ENCODE results near the gene SCP2. TPM values are rescaled to one million over a fixed set of nuclear protein-coding genes. Genes with fewer than 3 reads are reported as not detected.

SCP2 gene
- total RNA-seq, 4 donors from 2014 or later: 114 to 311 (median 223) TPM

DNA sequence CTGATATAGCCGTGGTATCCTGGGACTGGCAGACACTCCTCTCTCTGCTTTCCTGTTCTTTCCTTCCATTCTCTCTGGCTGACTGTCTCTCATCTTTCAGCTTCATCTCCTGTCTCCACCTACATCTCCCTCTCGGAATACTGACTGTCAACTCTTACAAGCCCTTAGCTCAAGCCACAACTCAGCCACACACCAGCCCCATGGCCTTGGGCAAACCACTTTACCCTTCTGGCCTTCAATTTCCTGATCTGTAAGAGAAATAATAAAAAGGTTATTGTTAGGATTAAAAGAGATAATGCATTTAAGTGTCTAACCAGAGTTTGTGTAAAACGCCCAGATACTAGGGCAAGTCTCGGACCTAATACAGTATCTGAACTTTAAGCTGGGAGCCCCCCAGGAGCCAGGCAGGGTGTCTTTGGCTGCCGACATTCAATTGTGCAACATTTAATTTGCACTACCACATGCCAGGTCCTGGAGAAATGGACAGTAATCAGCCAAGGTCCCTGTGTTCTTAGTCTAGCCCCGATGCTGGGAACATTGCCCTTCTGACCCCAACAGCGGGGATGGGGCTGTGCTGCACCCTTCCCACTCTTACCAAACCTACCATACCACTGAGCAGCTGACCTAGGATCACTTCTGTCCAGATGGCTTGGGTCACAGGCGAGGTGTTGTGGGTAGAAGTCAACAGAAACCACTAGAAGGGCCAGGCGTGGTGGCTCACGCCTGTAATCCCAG lies 10.7 kb upstream of the SCP2 start:
- Histone ChIP-seq H3K36me3 (no peaks in the 10 kb centered on the region), H3K9me3 (no peaks in the 10 kb centered on the region), H3K27me3 (no peaks in the 10 kb centered on the region), H3K4me1 (peaks cover 0 to 10% (median 0%) of the 10 kb centered on the region in 4 donors), H3K27ac (no peak overlapping the region), H3K4me3 (no peak overlapping the region)
- WGBS, 2 donors (ENCODE audit: low coverage in 1 of 2): 82 to 90% methylated on average over 4 to 10 of the region's 10 CpGs
- TF ChIP-seq EP300 (IDR thresholded peaks at IDR 0.05; ENCODE audit: low read depth) (no peak), POLR2A (IDR thresholded peaks at IDR 0.05) (no peak), POLR2AphosphoS5 (IDR thresholded peaks at IDR 0.05) (no peak)
- TF ChIP-seq, protein P1, sequence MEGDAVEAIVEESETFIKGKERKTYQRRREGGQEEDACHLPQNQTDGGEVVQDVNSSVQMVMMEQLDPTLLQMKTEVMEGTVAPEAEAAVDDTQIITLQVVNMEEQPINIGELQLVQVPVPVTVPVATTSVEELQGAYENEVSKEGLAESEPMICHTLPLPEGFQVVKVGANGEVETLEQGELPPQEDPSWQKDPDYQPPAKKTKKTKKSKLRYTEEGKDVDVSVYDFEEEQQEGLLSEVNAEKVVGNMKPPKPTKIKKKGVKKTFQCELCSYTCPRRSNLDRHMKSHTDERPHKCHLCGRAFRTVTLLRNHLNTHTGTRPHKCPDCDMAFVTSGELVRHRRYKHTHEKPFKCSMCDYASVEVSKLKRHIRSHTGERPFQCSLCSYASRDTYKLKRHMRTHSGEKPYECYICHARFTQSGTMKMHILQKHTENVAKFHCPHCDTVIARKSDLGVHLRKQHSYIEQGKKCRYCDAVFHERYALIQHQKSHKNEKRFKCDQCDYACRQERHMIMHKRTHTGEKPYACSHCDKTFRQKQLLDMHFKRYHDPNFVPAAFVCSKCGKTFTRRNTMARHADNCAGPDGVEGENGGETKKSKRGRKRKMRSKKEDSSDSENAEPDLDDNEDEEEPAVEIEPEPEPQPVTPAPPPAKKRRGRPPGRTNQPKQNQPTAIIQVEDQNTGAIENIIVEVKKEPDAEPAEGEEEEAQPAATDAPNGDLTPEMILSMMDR (IDR thresholded peaks at IDR 0.05): no peak
- intact Hi-C loops (cut with DNase I; ENCODE audit: low total_unique reads) (loop anchor here (10.0 kb wide), 1 partner anchor 268 kb away; no protein-coding TSS in a partner anchor), in situ Hi-C loops (cut with MboI; ENCODE audit: low pct_ligation_motif_present in 1 of 4, low pct_unique_long_range_greater_than_20kb in 1 of 4, low sequenced_read_pairs in 3 of 4) (loop anchor here in 1 of 4 donors (25.0 kb wide), 1 partner anchor 271 kb away; the partner anchor contains the start of gene CPT2)
- DNase-seq: no peak

DNA sequence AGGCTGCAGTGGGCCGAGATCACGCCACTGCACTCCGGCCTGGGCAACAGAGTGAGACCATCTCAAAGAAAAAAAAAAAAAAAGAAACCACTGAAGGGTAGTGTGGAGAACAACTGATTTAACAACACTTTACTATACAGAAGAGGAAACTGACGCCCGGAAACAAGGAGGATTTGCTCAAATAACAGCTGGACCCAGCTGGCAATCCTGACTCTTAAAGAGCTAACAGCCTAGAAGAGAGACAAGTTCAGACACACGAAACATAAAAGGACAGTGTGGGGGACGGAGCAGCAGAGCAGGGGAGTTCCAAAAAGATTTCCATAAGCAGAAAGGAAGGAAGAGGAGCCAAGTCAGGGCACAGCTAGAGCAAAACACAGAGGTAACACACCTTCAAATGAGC lies 9.9 kb upstream of the SCP2 start:
- DNase-seq: no peak
- in situ Hi-C loops (cut with MboI; ENCODE audit: low pct_ligation_motif_present in 1 of 4, low pct_unique_long_range_greater_than_20kb in 1 of 4, low sequenced_read_pairs in 3 of 4): loop anchor here in 1 of 4 donors (25.0 kb wide), 1 partner anchor 270 kb away; the partner anchor contains the start of gene CPT2

DNA sequence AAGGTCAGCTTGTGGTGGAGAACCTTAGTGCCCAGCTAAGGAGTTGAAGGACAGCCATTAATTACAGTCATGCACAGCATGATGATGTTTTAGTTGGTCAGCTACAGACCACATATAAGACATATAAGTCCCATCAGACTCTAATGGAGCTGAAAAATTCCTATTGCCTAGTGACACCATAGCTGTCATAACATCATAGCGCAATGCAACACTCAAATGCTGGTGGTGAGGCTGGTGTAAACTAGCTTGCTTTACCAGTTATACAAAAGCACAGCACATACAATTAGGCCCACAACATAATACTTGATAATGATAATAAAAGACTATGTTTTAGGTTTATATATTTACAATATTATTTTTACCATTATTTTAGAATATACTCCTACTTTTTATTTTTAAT lies 9.5 kb upstream of the SCP2 start:
- WGBS, 2 donors (ENCODE audit: low coverage in 1 of 2): 100% methylated on average over 1 of the region's 1 CpG
- Histone ChIP-seq H3K4me1 (peaks cover 0 to 16% (median 4%) of the 10 kb centered on the region in 4 donors), H3K36me3 (no peaks in the 10 kb centered on the region), H3K27me3 (no peaks in the 10 kb centered on the region), H3K4me3 (no peak overlapping the region), H3K27ac (peak overlapping the region in 1 of 4 donors; percentile 7), H3K9me3 (no peaks in the 10 kb centered on the region)
- no peak for TF ChIP-seq EP300 (IDR thresholded peaks at IDR 0.05; ENCODE audit: low read depth)
- intact Hi-C loops (cut with DNase I; ENCODE audit: low total_unique reads): loop anchor here (10.0 kb wide), 1 partner anchor 267 kb away; no protein-coding TSS in a partner anchor
- no peak for DNase-seq
- in situ Hi-C loops (cut with MboI; ENCODE audit: low pct_ligation_motif_present in 1 of 4, low pct_unique_long_range_greater_than_20kb in 1 of 4, low sequenced_read_pairs in 3 of 4): loop anchor here in 1 of 4 donors (25.0 kb wide), 1 partner anchor 270 kb away; the partner anchor contains the start of gene CPT2

More for the DNA sequence above, 9.9 kb upstream of the SCP2 start:
- Histone ChIP-seq H3K36me3 (no peaks in the 10 kb centered on the region), H3K27ac (peak overlapping the region in 1 of 4 donors; percentile 7), H3K27me3 (no peaks in the 10 kb centered on the region), H3K9me3 (no peaks in the 10 kb centered on the region), H3K4me1 (peaks cover 0 to 12% (median 3%) of the 10 kb centered on the region in 4 donors), H3K4me3 (no peak overlapping the region)
- TF ChIP-seq, protein P1 (IDR thresholded peaks at IDR 0.05): no peak
- TF ChIP-seq EP300 (IDR thresholded peaks at IDR 0.05; ENCODE audit: low read depth) (no peak), POLR2AphosphoS5 (IDR thresholded peaks at IDR 0.05) (peak in 1 of 3 donors; percentile 60)
- 79 to 84% methylated on average over 4 to 7 of the region's 7 CpGs for WGBS, 2 donors (ENCODE audit: low coverage in 1 of 2)
- intact Hi-C loops (cut with DNase I; ENCODE audit: low total_unique reads): loop anchor here (10.0 kb wide), 1 partner anchor 268 kb away; no protein-coding TSS in a partner anchor

DNA sequence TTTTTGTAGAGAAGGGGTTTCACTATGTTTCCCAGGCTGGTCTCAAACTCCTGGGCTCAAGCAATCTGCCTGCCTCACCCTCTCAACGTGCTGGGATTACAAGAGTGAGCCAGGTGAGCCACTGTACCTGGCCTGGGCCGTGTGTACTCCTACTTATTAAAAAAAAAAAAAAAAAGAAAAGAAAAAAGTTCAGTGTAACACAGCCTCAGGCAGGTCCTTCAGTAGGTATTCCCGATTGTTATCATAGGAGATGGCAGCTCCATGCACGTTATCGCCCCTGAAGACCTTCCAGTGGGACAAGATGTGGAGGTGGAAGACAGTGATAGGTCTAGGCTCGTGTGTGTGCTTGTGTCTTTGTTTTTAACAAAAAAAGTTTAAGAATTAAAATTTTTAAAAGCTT lies 8.9 kb upstream of the SCP2 start:
- Histone ChIP-seq H3K9me3 (no peaks in the 10 kb centered on the region), H3K4me1 (peaks cover 0 to 16% (median 4%) of the 10 kb centered on the region in 4 donors), H3K36me3 (no peaks in the 10 kb centered on the region), H3K27ac (no peak overlapping the region), H3K4me3 (no peak overlapping the region), H3K27me3 (no peaks in the 10 kb centered on the region)
- TF ChIP-seq EP300 (IDR thresholded peaks at IDR 0.05; ENCODE audit: low read depth) (no peak), POLR2A (IDR thresholded peaks at IDR 0.05) (no peak), POLR2AphosphoS5 (IDR thresholded peaks at IDR 0.05) (no peak)
- TF ChIP-seq, protein P1 (IDR thresholded peaks at IDR 0.05): no peak
- intact Hi-C loops (cut with DNase I; ENCODE audit: low total_unique reads) (loop anchor here (10.0 kb wide), 1 partner anchor 267 kb away; no protein-coding TSS in a partner anchor), in situ Hi-C loops (cut with MboI; ENCODE audit: low pct_ligation_motif_present in 1 of 4, low pct_unique_long_range_greater_than_20kb in 1 of 4, low sequenced_read_pairs in 3 of 4) (loop anchor here in 1 of 4 donors (25.0 kb wide), 1 partner anchor 269 kb away; the partner anchor contains the start of gene CPT2)
- WGBS, 2 donors (ENCODE audit: low coverage in 1 of 2): 93% methylated on average over 5 to 6 of the region's 6 CpGs
- DNase-seq: no peak
